ENCODE measurements around the gene PAX7.

The PAX7 gene

DNA sequence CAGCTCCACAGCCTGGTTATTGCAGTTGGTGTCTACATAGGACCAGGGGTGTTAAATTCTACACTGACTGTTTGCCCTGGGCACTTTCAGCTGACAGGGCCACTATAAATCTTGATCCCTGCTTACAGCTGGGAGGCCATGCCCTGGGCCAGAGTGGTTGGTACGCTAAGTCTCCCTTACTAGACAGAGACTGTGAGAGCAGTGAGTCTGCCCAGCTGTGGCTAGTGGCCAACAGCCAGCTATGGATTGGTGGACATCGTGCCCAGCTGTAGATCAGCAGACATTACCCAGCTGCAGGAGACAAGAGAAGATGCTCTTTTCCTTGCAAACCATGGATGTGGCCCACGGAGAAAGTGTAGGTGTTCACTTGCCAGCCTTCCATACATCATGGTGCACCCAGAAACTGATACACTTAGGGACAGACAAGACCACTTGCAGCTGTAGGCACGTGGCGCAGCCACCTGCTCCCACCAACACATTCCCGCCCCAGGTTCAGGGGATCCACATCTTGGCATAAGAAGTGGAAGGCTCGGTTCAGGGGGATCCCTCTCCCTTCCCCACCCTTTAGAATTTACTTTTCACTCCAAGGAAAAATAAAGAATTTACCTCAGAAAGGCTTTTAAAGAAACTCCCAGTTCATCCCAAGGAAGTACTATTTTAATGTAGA is 16.4 kb upstream of the PAX7 start:
- no peak for DNase-seq (ENCODE audit: low read depth, low spot score)
- H3K4me3 ChIP-seq (ENCODE audit: low read length): no peak overlapping the region

DNA sequence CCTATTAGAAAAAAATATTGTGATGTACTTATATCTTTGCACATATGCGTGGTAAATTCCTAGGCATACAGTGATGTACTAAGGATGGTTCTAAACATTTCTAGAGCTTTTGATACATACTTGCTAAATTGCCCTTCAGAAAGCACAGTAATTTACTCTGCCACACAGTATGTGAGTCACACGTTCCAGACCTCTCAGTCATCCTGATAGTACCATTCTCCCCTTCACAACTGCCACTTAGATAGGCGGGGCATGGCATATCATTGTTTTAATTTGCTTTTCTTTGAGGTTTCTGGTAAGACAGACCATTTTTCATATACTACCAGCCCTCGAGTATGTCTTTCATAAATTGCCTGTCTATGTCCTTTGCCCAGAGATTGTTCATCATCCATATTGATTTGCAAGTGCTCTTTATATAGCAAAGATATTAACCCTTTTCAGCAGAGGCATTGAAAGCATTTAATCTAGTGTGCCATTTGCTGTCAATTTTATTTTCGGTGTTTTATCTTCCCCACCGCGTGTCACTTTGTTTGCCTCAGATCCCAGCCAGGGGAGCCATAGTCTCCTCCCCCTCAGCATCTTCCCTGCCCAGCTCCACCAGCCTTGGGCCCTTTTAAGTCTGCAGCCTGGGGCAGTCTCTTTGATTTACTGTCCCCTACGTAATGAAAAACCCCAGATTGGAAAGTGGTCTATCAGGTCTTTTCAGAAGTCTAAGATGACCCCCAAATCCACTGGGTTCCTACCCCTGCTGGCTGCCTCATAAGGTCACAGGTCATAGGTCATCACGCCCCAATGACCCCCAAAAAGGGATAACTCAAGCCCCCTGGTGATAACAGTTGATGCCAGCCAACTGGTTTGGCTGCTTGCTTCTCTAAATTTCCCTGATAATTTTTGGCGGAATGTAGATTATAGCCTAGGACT is 11.8 kb upstream of the PAX7 start:
- no peak for DNase-seq (ENCODE audit: low read depth, low spot score)
- H3K4me3 ChIP-seq (ENCODE audit: low read length): no peak overlapping the region

DNA sequence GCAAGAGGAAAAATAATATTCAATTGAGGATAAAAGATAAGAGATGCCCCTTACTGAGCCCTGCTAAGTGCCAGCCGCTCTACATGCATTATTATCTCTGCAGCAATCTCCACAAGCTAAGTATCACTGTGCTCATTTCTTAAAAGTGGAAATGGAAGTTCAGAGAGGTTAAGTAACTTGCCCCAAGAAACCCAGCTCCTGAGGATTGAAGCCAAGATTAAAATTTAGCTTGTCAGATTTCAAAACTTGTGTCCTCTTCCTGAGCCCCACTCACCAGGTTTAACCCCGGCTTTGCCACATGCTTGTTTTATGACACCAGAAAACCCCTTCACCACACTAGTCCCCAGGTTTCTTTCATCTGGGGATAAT is 11.2 kb upstream of the PAX7 start:
- DNase-seq (ENCODE audit: low read depth, low spot score): no peak
- H3K4me3 ChIP-seq (ENCODE audit: low read length): no peak overlapping the region

DNA sequence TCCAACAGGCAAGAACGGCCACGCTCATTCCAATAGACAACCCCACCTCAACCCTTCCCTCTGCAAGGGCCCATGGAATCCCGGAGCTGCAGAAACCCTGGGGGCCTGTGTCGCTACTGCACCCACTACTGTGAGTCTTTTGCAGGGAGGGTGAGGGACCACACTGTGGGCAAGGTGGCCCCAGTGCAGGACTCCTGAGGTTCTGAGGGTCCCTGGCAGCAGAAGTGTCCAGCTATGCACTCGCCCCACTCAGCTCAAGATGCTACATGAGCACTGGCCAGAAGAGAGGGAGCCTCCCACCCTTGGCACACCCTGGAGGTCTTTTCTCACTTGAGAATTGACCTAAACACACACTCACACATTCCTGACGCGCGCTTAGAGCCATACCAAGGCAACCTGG is 2.1 kb upstream of the PAX7 start:
- DNase-seq (ENCODE audit: low read depth, low spot score): no peak
- H3K4me3 ChIP-seq (ENCODE audit: low read length): no peak overlapping the region

DNA sequence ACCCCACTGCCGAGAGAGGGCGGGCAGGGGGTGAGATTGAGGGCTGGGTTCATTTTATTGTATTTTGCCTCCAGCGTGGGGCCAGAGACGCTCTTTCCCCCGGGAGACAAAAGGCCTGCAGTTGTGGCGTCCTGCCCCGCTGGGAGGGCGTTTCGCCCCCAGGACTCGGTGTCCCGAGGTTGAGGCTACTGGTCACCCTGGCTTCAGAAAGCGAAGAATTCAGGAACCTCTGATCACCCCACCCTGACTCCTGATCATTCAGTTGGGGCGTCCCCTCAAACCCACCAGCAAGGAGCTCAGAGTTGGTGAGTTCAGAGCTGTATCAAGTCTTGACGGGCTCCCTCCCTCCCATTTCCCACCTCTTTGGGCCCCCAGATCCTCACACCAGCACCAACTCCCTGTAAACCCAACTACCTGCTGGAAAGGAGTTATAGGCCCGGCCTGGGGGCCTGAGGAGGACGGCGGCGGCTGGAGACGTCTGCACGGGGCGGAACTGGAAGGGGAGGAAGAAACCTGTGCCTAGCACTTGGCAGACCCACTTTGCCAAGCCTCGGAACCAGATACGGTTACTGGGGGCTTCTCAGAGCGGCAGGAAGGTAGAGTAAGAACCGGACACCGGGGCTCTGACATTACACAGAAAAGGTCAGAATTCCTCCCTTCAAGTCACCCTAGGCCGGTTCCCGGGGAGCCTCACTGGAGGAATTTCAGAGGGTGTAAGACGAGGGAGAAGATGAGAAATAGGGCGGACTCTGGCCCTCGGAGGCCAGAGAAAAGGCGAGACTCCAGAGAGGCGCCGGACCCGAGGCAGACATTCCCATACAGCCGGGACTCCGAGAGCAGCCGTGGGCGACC is 761 bp upstream of the PAX7 start:
- H3K4me3 ChIP-seq (ENCODE audit: low read length): no peak overlapping the region
- DNase-seq (ENCODE audit: low read depth, low spot score): no peak

DNA sequence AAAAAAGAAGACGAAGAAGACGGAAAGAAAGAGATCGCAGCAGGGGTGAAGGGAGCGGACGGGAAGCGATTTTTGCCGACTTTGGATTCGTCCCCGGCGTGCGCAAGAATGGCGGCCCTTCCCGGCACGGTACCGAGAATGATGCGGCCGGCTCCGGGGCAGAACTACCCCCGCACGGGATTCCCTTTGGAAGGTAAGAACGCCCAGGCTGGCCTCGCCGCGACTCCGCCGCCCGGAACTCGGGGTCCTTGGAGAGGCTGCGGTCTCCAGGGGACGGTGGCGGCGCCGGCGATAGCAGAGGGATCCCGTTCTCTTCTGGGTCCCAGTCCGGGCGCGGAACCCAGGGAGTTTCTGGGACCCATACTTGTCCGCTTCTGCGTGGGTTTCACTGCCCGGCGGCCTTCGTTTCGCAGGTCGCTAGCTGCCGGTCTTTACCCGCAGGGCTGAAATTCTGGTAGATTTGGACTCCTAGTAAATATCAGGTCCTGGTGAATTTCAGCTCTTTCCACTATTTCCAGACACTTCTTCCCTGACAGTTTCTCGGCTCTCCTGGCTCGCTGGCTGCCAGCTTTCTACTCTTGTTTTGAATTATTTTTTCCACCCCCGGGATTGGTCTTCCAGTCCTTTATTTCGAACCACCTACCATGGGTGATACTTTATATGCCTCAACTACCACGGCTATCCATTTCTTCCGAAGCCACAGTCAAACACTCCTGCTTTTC is 1.0 kb downstream of the PAX7 start:
- no peak overlapping the region for H3K4me3 ChIP-seq (ENCODE audit: low read length)
- no peak for DNase-seq (ENCODE audit: low read depth, low spot score)

DNA sequence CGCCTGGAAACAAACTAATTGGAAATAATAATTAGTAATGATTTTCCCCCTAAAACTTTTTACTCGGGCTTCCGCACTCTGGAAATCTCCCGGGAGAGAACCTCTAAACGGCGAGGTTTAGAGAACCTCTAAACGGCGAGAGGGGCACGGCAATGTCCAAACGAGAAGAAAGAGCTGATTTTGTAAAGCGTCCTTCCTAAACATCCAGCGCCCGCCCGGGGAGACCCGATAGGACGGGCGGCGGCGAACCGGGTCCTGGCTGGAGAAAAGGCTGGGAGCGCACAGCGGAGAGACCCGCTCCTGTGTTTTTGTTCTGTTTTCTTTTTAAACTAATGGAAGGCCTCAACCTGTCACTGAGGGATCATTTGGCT is 1.6 kb downstream of the PAX7 start:
- DNase-seq (ENCODE audit: low read depth, low spot score): no peak
- H3K4me3 ChIP-seq (ENCODE audit: low read length): no peak overlapping the region

DNA sequence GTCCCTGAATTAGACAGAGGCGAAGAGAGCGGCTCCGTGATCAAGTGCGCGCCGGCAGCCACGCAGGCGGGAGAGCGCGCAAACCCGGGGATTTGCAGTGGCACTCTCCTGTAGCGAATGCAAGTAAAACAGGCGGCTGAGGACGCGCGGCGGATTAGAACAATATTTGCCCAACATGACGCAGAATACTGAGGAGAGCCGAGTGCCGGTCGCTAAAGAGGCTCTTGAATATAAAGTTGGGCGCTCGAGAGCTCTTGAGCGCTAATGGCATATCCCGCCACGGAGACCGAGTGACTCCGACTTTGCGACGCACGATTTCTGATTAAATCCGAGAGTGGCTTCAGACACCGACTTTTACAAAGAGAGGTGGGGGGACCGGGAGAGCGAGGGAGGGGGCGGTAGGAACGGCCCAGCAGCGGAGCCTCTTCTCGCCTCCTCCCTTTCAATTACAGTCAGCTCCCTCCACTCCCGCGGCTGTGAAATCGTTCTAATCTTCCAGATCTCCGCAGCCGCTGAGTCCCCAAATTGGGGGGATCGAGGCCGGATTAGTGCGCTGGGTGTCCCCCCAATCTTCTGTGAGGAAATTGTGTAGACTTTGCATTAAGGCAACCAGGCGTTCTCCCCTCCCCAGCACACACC is 2.3 kb downstream of the PAX7 start:
- H3K4me3 ChIP-seq (ENCODE audit: low read length): no peak overlapping the region
- DNase-seq (ENCODE audit: low read depth, low spot score): no peak

DNA sequence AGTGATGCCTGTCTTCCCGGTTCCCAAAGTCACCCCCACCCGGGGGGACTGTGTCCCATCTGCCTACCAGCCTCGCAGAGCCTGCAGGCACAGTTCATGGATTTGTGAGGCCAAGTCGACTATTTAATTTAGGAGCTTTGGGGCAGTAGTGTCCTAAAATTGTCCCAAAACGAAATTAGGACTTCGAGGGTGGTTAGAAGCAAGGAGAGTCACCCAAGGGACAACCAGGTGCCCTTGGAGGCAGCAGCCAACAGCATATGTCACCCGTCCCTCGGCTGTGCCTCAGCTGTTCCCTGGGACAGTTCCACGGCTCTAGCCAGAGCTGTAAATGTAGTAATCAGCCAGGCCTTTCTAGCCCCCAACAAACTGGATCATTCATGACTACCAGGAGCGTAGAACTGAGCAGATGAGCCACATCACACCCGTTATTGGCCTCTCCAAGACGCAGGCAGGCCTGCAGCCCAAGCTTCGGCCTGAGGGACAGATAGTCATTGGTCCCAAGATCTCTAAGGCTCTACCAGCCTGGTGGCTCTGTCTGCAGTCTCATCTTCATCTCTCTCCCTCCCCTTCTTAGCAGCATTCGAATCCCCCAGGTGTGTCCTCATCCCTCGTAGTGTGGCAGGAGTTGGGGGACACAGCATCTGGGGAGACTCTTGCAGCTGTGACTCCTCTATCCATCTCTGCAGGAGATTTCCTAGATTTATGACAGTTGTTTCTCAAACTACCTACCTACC is 2.9 kb downstream of the PAX7 start:
- no peak for DNase-seq (ENCODE audit: low read depth, low spot score)
- no peak overlapping the region for H3K4me3 ChIP-seq (ENCODE audit: low read length)

DNA sequence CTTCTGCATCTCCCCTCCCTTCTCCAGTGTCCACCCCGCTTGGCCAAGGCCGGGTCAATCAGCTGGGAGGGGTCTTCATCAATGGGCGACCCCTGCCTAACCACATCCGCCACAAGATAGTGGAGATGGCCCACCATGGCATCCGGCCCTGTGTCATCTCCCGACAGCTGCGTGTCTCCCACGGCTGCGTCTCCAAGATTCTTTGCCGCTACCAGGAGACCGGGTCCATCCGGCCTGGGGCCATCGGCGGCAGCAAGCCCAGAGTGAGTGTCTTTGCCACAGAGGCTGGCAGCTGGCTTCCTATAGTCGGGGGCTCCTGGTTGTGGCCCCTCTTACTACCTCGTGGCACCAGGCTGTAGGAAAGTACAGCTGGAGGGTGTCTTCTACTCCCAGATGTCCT is 3.6 kb downstream of the PAX7 start:
- no peak overlapping the region for H3K4me3 ChIP-seq (ENCODE audit: low read length)
- DNase-seq (ENCODE audit: low read depth, low spot score): no peak

DNA sequence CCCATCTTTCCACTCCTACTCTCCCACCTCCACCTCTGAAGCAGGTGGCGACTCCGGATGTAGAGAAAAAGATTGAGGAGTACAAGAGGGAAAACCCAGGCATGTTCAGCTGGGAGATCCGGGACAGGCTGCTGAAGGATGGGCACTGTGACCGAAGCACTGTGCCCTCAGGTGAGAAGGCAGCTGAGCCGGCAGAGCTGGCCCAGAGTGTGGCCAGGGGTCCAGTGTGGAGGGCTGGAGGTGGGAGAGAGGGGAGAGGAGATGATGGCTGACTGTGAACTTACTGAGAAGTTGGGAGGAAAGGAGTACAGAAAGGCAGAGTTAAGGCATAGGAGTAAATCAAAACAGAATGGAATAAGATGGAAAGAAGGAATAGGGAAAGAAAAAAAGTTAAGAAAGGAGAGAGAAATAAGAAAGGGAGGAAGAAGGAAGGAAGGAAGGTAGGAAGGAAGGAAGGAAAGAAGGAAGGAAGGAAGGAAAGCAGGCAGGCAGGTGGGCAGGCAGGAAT is 4.5 kb downstream of the PAX7 start:
- no peak overlapping the region for H3K4me3 ChIP-seq (ENCODE audit: low read length)
- no peak for DNase-seq (ENCODE audit: low read depth, low spot score)

DNA sequence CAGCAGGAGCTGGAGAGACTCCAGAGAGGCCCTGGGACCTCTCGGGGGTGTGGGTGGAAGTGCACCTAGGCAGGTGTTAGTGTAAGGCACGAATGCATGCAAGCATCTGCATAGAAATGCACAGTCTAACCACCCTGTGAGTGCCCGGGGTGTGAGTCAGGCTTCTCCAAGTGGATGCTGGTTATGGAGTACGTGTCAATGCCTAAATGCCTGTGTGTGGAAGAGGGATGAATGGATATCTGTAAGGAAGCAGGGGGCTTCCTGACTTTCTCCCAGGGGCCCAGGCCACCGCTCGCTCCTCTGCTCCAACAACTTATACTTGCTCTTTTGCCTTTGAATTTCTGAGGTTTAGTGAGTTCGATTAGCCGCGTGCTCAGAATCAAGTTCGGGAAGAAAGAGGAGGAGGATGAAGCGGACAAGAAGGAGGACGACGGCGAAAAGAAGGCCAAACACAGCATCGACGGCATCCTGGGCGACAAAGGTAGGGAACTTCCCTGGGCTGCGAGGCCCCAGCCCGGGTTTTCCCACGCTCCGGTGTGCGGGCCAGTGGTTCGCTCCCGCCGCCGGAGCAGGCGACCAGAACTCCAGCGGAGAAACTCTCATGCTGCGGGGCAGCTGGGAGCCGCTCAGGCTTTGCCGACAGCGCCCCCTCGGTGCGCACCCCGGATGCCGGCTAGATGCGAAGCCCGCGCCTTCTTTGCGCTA is 5.4 kb downstream of the PAX7 start:
- no peak for DNase-seq (ENCODE audit: low read depth, low spot score)
- H3K4me3 ChIP-seq (ENCODE audit: low read length): no peak overlapping the region

DNA sequence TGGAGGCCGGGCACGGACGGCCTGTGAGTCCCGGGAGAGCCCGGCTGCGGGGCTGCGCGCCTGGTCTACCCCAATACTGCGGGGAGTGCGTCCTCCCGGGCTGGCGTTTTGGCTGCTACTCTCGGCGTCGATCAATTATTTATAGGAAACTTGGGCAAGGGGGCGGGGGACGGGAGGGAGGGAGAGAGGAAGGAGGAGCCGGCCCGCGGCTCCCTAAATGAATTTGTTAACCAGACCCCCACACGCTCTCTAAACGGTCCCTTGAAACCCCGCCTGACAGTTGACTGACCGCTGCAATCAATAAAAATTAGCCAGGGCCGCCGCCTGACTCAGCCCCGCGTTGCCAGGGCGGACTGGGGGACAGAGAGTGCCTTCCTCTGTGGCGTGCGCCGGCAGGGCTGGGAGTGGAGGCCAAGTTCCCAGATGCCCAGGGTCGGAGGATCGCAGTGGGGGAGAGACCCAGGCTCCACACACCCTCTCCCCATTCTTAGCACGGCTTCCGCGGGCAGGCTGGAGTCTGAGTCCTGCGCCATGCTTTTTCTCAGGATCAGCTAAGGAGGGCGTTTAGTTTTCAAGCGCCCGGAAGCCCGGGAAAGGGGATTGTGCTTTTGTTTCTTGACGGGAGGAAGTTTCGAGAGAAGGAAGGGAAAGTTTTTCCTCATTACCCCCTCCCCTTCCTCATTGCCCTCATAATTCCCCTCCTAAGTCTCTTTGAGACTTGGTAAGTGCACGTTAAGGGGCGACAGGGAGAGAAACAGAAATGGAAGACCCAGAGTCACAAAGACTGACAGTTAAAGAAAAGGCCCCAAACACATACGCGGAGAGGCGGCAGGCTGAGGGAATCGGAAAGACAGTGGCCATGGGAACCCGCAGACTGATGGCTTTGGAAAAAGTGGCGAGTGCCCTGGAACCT is 6.2 kb downstream of the PAX7 start:
- DNase-seq (ENCODE audit: low read depth, low spot score): no peak

DNA sequence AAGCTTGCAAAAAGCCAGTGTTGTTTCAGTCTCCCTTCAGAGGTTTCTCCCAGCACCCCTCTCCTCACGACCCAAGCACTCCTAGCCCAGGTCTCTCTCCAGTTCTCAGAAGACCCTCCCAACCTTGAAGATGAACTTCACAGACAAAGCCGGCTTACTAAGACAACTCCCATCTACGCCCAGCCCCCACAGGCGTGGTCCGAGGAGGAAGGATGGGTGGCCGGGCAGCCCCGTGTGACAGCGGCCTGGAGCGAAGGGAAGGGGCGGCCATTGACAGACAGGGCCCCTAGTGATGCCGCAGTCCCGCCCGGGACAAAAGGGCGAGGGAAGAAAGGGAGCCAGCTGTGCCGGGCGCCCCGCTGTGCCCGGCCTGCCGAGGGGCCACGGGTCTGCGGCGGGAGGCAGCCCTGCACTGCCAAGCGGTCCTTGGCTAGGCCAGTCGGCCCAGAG is 6.9 kb downstream of the PAX7 start:
- no peak overlapping the region for H3K4me3 ChIP-seq (ENCODE audit: low read length)
- DNase-seq (ENCODE audit: low read depth, low spot score): no peak

More for the DNA sequence above, 6.2 kb downstream of the PAX7 start:
- no peak overlapping the region for H3K4me3 ChIP-seq (ENCODE audit: low read length)

DNA sequence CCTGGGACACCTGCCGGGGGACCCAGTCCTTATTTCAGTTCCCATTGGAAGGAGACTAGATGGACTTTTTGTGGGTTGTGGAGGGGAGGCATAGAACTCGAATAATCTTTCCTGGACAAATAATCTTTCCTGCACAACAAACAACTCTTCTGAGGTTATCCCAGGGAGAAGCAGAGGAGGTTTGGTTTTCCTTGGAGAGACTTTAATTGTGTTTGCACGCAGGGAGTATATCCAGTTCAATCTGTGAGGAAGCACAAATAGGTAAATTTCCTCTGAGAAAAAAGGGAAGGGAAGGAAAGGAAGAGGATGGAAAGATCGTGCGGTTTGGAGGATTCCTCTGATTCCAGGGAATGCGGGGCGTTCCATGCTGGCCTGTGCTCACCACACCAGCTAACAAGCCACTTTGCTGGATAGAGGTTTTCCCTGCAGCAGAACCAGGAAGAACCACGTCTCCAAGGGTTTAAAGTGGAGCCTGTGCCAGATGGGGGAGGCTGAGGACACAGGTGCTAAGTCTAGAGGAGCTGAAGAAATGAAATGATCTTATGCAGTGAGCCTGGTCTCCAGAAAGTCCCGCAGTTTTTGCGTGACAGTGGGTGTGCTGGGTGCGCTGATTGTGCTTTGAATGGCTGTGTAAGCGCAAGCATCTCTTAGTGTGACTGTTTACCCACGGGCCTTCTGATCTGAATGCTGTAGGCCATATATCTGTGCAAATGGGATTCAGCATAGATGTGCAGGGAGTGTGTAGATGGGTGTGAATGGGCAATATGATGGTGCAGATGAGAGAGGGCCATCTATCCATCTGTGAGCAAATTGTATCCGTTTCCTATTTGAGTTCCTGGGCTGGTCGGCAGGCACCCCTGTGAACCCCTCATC is 7.6 kb downstream of the PAX7 start:
- DNase-seq (ENCODE audit: low read depth, low spot score): no peak
- H3K4me3 ChIP-seq (ENCODE audit: low read length): no peak overlapping the region
